GM21619 (cell line): Measurements from ENCODE around the gene DUSP21.
"Not testable (repeated sequence)": the region's sequence is repeated elsewhere in the genome, so short reads cannot be mapped to it uniquely, and the experiment has no call there.

Experiments
- ATAC-seq: cut with Tn5 transposase; IDR thresholded peaks from one replicate; pipeline ENCODE4 v1.9.1; 2021; ENCODE audit not compliant: unreplicated experiment

DUSP21 gene

GRCh38 chrX:44843753-44844152, at the start of gene DUSP21:
Gene DUSP21 (plus strand): TSS chrX:44844021. CDS start chrX:44844133, 112 bp downstream.
- no peak for ATAC-seq

- no peak for ATAC-seq
Measured at GRCh38 chrX:44795945-44796450, 47.8 kb upstream of the DUSP21 start.

- no peak for ATAC-seq
Measured at GRCh38 chrX:44802613-44803012, 41.2 kb upstream of the DUSP21 start.

DNA sequence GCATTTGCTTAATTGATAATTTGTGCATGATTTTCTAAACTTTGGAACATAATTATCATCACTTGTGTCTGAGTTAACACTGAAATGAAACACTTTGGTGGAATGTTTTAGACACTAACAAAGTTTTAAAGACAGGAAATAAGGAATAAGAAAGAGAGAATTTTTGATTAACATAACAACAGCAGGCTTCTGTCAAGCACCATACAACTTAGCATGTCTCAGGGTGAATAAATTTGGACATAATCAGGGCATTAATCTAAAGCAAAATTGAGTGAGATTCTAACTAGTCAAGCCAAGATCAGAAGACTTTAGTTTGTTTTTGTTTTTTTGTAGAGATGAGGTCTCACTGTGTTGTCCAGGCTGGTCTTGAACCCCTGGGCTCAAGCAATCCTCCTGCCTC, 28.1 kb upstream of the DUSP21 start:
- no peak for ATAC-seq

GRCh38 chrX:44816367-44816766, 27.5 kb upstream of the DUSP21 start:
- no peak for ATAC-seq

DNA sequence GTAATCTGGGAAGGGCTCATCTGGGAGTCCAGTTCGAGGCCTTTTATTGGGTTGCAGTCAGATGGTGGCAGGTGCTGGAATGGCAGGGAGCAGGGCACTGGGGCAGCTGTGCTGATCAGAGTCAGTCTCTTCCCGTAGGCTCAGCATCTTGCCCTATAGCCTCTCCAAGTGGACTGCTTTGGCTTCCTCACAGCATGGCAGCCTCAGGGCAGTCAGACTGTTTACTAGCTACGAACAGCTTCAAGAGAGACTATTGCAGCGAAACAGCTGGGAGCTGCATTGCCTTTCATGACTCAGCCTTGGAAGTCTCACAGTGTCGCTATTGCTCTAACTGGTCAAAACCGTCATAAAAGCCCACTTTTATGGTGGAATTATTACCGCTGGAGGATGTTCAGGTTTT, 26.8 kb upstream of the DUSP21 start:
- no peak for ATAC-seq

- no peak for ATAC-seq
Measured at GRCh38 chrX:44822601-44823000, 21.2 kb upstream of the DUSP21 start.

DNA sequence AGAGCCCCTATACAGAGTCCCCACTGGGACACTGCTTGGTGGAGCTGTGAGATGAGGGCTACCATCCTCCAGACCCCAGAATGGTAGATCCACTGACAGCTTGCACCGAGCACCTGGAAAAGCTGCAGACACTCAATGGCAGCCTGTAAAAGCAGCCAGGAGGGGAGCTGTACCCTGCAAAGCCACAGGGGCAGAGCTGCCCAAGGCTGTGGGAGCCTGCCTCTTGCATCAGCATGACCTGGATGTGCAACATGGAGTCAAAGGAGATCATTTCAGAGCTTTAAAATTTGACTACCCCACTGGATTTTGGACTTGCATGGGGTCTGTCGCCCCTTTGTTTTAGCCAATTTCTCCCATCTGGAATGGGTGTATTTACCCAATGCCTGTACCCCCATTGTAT, 20.6 kb upstream of the DUSP21 start:
- ATAC-seq, result not testable (repeated sequence)

GRCh38 chrX:44828008-44828605, 15.7 kb upstream of the DUSP21 start:
- no peak for ATAC-seq

- ATAC-seq, result no peak
Measured at GRCh38 chrX:44829832-44830231, 14.0 kb upstream of the DUSP21 start.

- ATAC-seq, result no peak
Measured at GRCh38 chrX:44842550-44843317, 1.1 kb upstream of the DUSP21 start.

DNA sequence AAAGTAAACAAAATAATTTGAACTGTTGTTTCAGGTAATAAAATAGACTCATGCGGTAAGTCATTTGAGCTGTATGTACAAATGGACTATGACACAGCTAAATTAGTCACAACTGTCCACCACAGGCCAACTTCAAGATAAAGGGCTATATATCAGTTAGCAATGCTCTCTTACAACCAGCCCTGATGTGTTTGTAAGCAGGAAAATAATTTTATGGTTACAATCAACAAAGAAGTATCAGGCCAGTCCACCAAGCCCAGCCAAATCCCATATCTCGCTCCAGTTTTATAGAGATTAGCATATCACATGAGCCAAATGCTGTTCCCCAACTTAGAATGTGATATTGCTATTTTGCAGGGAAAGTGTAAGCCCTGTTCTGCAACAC, 511 bp upstream of the DUSP21 start:
- no peak for ATAC-seq

DNA sequence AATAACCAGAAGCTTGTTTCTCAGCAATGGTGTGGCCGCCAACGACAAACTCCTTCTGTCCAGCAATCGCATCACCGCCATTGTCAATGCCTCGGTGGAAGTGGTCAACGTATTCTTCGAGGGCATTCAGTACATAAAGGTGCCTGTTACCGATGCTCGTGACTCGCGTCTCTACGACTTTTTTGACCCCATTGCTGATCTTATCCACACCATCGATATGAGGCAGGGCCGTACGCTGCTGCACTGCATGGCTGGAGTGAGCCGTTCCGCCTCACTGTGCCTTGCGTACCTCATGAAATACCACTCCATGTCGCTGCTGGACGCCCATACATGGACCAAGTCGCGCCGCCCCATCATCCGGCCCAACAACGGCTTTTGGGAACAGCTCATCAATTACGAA, 383 bp downstream of the DUSP21 start:
- no peak for ATAC-seq

DNA sequence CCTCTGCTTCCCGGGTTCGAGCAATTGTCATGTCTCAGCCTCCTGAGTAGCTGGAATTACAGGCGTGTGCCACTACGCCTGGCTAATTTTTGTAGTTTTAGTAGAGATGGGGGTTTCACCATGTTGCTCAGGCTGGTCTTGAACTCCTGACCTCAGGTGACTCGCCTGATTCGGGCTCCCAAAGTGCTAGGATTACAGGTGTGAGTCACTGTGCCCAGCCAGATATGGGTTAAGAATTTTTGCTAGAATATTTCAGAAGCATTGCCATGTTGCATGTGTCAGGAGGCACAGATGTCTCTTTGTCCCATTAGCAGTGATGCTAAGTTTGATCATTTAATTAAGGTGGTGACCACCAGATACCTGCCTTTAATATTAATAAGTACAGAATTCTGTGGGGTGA, 7.1 kb downstream of the DUSP21 start:
- ATAC-seq, result not testable (repeated sequence)

- ATAC-seq, result no peak
Measured at GRCh38 chrX:44871114-44871645, 27.4 kb downstream of the DUSP21 start.

- ATAC-seq, result peak; percentile 19
Measured at GRCh38 chrX:44871931-44872820, 28.4 kb downstream of the DUSP21 start.

DNA sequence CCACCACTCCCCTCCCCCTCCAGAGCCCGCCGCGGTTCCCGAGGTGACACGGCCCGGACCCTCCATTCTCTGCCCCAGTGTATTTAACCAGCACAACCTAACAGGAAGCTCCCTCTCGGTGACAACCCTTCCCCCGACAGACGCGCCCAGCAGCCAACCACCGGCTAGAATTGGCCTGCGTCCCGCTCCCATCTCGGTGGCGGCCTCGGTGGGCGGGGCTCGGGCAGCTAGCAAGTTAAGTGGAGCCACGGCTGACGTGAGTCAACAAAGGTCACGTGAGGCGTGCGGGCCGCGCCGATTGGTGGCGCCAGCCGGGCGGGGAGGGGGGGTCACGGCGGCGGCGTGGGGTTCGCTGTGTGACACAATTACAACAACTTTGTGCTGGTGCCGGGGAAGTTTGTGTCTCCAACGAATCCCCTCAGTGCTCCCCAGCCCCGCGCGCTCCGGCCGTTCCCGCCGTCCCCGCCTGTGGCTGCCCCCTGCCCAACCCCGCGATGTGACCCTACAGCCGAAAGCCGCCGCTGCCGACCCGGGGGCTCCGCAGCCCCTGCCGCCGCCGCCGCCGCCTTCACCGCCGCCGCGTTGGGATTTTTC, 29.1 kb downstream of the DUSP21 start, which contains the start of gene KDM6A:
TSS of gene KDM6A (plus strand) at position 368 of the 594 bp plus-strand sequence. CDS start 364 bp downstream, outside the sequence.
- peak; percentile 88 for ATAC-seq

DNA sequence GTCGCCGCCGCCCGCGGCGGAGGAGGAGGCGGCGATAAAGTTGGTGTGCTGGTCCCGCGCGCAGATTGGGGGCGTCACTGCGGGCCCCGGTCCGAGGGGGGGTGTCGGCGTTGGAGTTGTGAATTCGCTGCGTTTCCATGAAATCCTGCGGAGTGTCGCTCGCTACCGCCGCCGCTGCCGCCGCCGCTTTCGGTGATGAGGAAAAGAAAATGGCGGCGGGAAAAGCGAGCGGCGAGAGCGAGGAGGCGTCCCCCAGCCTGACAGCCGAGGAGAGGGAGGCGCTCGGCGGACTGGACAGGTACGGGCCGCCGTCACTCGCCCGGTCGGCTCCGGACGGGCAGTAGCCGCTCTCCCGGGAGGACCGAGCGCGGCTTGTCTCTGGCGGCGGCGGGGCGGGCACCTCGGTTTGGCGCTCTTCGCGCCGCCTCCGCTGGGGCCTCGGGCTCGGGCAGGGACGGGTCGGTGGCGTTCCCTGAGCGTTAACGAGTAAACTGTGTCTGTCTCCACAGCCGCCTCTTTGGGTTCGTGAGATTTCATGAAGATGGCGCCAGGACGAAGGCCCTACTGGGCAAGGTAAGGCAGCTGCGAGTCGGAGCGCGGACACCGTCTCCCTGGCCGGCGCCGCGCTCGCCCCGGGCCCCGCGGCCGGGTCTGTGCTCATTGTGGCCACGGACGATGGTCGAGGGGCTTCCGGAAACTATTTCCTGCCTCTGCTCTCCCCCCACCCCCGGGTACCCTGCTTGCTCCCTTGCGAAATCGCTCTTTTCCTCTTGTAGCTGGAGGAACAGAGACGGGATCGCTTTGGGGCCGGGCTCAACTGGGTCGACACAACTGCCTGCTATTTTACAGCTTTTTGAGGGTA, 29.8 kb downstream of the DUSP21 start:
- peak; percentile 6 for ATAC-seq

GRCh38 chrX:44874420-44875184, 30.8 kb downstream of the DUSP21 start:
- ATAC-seq, result no peak
